Heart left ventricle (tissue), 13 donors: Measurements from ENCODE around the gene KLK5.

Experiments used
- POLR2A ChIP-seq, 2 donors: fragments of 450-650 bp; IDR thresholded peaks; one replicate each; pipeline ENCODE4 v1.6.1; 2017; ENCODE audit warnings: antibody characterized with exemption in 2 of 2, mild to moderate bottlenecking in 2 of 2, moderate library complexity in 2 of 2
- TF ChIP-seq, protein P1 (sequence below), 12 donors: fragments of 200-600 bp; sonication (generic) in 4 of 12; IDR thresholded peaks; one replicate each; pipeline versions ENCODE4 v1.5.0 to v1.8.0; 2018 to 2022; ENCODE audit warnings: antibody characterized with exemption in 12 of 12, mild to moderate bottlenecking in 5 of 12
- donor health status: ischemic (EF 13 %, LVEDD 7.1; RV severe dilation, severe dysfunction).
- donor health status: DM: no; HTN: yes; CAD: no.
- donor health status: DM: no; HTN: no; CAD: no.
- donor health status: ischemic (EF 25% LVEDD 6.9; RV normal size, moderate dysfunction).
- donor health status: ischemic (EF 25% LVEDD 5.7; RV mildly dilated, moderate dysfunction).
- donor health status: ischemic (EF 35%, LVEDD 5.7; RV mildly dilated, moderate dysfunction).
- donor health status: nonischemic (EF 11% LVEDD 7.7; RV severe dilation, severe dysfunction).
- donor health status: DM: yes; HTN: yes; CAD: no.
- donor health status: PGD.
- donor health status: ischemic (EF 29% LVEDD 5.4; RV normal size, mild dysfunction).
- donor health status: nonischemic (EF 23%, LVEDD 6.1; RV moderate dilation, normal function).

DNA sequence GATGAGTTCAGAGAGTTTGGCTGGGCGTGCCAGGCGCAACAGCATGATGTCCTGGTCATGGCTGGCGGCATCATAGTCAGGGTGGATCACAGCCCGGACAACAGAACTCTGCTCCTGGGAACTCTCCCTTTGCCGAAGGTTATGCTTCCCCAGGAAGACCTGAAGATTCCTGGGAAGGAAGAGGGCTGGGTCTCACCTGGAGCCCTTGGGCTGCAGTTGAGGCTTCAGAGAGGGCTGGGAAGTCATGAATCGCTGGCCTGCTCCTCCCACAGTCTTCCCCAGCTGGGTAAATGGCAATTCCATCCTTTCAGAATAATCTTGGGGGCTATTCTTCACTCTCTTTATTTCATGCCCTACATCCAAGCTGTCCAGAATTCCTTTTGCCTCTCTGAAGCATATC lies 10.5 kb upstream of the KLK5 start:
- TF ChIP-seq, protein P1, sequence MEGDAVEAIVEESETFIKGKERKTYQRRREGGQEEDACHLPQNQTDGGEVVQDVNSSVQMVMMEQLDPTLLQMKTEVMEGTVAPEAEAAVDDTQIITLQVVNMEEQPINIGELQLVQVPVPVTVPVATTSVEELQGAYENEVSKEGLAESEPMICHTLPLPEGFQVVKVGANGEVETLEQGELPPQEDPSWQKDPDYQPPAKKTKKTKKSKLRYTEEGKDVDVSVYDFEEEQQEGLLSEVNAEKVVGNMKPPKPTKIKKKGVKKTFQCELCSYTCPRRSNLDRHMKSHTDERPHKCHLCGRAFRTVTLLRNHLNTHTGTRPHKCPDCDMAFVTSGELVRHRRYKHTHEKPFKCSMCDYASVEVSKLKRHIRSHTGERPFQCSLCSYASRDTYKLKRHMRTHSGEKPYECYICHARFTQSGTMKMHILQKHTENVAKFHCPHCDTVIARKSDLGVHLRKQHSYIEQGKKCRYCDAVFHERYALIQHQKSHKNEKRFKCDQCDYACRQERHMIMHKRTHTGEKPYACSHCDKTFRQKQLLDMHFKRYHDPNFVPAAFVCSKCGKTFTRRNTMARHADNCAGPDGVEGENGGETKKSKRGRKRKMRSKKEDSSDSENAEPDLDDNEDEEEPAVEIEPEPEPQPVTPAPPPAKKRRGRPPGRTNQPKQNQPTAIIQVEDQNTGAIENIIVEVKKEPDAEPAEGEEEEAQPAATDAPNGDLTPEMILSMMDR (IDR thresholded peaks at IDR 0.05), result no peak
- TF ChIP-seq POLR2A (IDR thresholded peaks at IDR 0.05), result no peak
